GM21423 (cell line): ENCODE measurements around the gene WDPCP.
"Not testable (repeated sequence)": the region's sequence is repeated elsewhere in the genome, so short reads cannot be mapped to it uniquely, and the experiment has no call there.

Experiments
- ATAC-seq: cut with Tn5 transposase; IDR thresholded peaks from one replicate; pipeline ENCODE4 v1.9.1; 2021; ENCODE audit warnings: mild to moderate bottlenecking, moderate library complexity; ENCODE audit not compliant: unreplicated experiment

WDPCP gene

DNA sequence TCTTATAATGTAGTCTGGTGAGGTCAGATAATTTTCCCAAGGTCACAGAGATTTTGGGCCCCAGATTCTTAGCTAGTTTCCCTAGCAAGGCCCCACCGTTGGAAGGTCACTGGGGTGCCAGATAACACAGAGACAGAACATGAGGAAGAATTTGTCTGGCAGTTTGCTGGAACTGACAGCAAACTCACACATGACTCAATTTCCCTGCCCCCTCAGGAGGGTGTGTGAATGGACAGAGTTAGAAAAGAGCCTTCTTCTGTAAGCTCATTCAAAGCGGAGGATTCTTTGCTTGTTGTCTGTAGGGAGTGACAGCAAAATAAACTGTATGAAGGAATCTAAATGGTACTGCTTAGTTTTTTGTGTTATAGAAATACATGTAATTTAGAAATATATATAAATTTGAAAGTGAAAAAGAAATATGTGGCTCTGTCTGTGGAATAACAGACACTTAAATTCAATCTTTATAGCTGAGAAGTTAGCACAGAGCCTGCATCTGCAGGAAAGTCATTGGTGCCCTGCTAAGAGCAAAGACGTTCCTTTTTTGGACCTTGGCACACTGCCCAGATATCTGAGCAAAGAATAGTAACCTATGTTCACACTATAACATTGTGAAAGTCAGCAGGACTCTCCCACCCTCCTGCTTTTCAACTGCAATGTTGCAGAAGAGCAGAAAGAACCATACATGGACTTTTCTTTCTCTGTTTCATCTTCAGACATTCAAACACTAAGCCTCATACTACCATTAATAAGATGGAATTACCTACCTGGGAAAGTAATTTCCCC, 2.5 kb upstream of the WDPCP start:
- no peak for ATAC-seq

DNA sequence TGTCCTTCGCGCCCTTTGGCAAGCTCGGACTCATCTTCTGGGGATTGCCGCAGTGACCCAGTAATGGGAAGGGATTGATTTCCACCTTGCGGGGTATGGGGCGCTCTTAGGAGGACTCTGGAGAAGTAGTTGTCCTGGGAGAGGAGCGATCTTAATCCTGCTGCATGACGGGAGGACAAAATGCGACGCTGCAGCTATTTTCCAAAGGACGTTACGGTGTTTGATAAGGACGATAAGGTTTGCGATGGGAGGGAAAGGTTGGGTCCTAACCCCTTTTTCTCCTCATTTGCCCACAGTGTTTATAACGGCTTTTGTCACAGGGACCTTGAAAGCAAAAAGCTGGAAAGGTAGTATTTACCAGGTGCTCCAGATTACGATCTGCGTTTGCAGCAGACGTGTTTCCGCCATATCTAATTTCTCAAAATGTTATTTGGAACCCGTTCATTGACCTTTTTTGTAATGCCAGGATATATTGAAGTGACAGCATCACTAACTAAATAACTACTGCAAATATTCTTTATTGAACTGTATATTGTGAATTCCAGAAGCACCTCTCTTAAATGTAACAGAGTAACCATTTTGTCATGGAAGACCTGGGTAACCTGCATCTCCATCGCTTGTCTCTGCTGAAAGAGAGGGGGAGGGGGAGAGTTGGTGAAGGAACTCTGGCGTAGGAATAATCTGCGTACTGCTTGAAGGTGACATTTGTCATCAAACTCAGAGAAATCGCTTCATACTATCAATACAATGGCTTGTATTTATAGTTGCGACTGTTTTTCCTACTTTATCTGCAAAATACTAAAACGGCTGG, 1.1 kb upstream of the WDPCP start:
- no peak for ATAC-seq

- no peak for ATAC-seq
These were observed 378 bp downstream of the WDPCP start for GRCh38 chr2:63587814-63588384.

DNA sequence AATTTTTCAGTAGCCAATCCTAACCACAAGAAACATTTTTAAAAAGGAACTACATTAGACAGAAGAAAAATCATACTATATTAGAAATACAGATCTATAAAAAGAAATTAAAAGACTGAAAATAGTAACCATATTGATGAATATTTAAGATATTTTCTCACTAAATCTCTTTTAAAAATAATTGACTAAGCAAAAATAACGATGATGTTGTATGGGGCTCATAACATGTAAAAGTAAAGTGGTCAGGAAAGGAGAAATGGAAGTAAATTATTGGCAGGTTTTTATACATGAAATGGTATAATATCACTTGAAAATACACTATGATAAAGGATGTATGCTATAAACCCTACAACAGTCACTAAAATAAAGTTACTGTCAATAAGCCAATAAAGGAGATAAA, 5.4 kb downstream of the WDPCP start:
- no peak for ATAC-seq

- ATAC-seq, result no peak
These were observed 6.8 kb downstream of the WDPCP start for GRCh38 chr2:63581298-63581961.

- no peak for ATAC-seq
These were observed 7.5 kb downstream of the WDPCP start for GRCh38 chr2:63580651-63581297.

GRCh38 chr2:63578767-63579166, 9.5 kb downstream of the WDPCP start:
- ATAC-seq, result no peak

DNA sequence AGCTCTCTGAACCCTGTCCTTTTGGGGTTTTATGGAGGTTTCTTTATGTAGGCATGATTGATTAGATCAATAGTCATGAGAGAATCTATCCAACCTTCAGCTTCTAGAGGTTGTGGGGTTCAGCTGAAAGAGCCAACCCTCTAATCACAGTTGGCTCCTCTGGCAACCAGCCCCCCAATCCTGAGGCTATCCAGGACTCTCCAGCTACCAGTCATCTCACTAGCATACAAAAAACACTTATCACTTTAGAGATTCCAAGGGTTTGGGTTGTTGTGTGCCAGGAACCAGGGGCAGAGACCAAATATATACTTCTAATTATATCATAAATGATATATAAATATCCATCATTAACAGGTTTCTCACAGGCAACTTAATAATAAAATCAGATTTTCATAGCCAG, 11.7 kb downstream of the WDPCP start:
- no peak for ATAC-seq

- not testable (repeated sequence) for ATAC-seq
These were observed 14.4 kb downstream of the WDPCP start for GRCh38 chr2:63573726-63574345.

GRCh38 chr2:63573026-63573425, 15.3 kb downstream of the WDPCP start:
- not testable (repeated sequence) for ATAC-seq

DNA sequence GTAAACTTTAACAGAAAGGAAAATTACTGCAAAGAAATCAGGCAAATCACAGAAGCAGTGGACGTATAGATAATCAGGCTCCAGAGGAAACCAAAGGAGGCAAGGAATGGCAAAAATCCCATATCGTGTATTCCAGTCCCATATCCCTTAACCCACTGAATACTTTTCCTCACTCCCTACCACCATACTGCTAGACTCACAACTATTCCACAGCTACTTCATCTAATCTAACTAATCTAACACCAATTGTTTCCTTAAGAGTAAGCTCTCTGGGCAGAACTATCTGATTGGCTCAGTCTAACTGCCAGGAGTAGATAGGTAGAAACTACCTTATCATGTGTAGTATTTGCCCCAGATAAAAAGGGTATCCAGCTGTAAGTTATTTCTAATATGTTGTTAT, 16.3 kb downstream of the WDPCP start:
- no peak for ATAC-seq

DNA sequence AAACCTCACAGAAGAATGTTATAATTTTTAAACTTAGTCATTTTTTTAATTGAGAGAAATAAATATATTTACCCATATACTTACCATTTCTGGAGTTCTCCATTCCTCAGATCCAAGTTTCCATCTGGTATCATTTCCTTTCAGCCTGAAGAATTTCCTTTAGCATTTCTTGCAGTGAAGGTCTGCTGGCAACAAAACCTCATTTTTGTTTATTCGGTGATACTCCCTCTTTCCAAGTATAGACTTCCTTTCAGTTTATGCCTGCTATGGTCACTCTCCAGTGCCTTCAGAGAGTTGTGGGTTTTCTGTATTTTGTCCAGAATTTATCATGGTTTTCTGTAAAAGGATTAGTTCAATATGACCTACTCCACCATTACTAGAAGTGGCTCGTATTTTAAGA, 17.0 kb downstream of the WDPCP start:
- no peak for ATAC-seq

- ATAC-seq, result peak; percentile 63
These were observed 18.5 kb downstream of the WDPCP start for GRCh38 chr2:63569740-63570139.

- ATAC-seq, result no peak
These were observed 25.5 kb downstream of the WDPCP start for GRCh38 chr2:63562751-63563150.

GRCh38 chr2:63558922-63559321, 29.4 kb downstream of the WDPCP start:
- ATAC-seq, result not testable (repeated sequence)

GRCh38 chr2:63557819-63558218, 30.5 kb downstream of the WDPCP start:
- not testable (repeated sequence) for ATAC-seq

GRCh38 chr2:63555931-63556330, 32.3 kb downstream of the WDPCP start:
- ATAC-seq, result no peak

- ATAC-seq, result no peak
These were observed 33.0 kb downstream of the WDPCP start for GRCh38 chr2:63555299-63555698.

DNA sequence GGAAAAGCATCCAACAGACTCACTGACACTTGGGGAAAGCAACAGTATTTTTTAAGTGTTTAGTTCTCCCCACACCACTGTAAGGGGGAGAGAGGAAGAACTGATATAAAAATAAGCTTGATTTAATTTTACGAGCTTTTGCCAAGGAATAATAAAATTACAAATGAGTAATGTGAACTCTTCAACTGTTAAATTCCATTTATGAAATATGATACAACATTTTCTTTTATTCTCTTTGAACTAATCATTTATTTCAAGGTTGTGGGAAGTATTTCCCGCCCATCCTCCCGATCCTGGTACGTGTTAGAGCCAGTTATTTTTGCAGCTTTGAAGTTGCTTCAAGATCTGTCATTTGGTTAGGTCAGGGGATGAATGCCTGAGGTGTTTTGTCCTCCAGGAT, 35.2 kb downstream of the WDPCP start:
- no peak for ATAC-seq

- no peak for ATAC-seq
These were observed 43.3 kb downstream of the WDPCP start for GRCh38 chr2:63545023-63545422.
